NCI-H1694 treated with DMSO at 0.1 percent for 48 hours (cell line): ENCODE results near the gene ASXL2.
"Not testable (repeated sequence)": the region's sequence is repeated elsewhere in the genome, so short reads cannot be mapped to it uniquely, and the experiment has no call there.

ENCODE experiments used
- DNase-seq: peaks from one replicate; lab custom pipeline; 2025; lab: John Stamatoyannopoulos, UW

The ASXL2 gene

DNA sequence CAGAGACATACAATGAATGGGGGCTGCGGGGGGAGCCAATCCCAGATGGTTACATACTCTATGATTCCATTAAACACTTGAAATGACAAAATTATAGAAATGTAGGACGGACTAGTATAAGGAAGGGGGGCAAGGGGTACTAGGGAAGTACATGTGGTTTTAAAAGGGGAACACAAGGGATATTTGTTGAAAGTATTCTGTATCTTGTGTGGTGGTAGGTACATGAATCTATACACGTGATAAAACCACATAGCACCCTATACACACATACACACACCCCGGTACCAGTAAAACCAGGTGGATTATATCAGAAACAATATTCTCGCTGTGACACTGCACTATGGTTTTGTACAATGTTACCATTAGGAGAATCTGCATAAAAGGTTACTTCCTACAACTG is 45.4 kb downstream of the ASXL2 start:
- no peak for DNase-seq

DNA sequence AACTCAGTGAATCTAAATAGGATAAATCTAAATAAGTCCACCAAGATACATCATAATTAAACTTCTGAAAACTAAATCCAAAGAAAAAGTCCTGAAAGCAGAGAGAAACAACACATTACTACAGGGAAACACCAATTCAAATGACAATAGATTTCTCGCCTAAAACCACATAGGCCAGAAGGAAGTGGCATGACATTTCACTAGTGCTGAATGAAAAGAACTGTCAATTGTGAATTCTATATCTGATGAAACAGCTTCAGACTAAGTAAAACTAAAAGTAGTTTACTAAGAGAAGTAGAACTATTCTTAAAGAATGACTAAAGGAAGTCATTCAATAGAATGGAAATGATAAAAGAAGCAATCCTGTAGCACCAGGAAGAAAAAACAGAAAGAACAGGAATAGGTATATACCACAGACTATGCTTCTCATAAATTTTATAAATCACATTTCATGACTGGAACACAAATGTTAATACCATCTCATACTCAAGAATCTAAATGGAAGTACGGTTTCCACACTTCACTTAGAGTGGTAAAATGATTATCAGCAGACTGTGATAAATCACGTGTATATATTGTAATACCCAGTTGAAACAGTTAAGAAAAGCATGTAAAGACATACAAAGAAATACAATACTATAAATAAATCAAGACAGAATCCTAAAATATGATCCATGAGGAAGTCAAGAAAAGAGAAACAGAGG is 46.4 kb downstream of the ASXL2 start:
- no peak for DNase-seq

DNA sequence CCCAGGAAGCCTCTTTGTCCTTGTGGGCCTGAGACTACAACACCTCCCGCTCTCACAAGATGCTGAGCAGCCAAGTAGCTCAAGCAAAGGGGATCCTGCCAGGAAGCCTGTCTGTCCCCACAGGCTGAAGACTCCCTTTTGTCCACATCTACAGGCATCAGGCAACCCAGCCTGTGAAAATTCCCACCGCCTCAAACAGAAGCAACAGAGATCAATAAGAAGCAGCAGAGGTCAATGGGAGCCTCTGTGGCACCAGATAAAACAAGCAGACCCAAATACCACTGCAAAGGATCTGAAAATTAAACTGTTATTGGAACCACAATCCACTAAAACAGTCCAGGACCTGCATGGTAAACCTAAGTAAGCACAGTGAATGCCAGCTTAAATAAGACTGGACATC is 48.5 kb downstream of the ASXL2 start:
- no peak for DNase-seq

- no peak for DNase-seq
Measured at GRCh38 chr2:25829377-25829704, 48.9 kb downstream of the ASXL2 start.

- DNase-seq: not testable (repeated sequence)
Measured at GRCh38 chr2:25828532-25829376, 49.5 kb downstream of the ASXL2 start.

DNA sequence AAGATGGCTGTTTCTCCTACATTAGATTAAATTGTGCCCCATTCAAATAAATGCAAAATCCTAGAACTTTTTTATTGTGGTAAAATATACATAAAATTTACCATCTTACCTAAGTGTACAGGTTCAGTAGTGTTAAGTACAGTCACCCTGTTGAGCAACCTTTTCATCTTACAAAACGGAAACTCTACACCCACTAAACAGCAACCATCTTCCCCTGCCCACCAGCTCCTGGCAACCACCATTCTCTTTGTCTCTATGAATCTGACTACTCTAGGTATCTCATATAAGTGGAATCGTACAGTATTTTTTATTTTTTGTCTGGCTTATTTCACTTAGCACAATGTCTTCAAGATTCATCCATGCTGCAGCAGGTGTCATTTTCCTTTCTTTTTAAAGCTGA is 53.0 kb downstream of the ASXL2 start:
- no peak for DNase-seq

DNA sequence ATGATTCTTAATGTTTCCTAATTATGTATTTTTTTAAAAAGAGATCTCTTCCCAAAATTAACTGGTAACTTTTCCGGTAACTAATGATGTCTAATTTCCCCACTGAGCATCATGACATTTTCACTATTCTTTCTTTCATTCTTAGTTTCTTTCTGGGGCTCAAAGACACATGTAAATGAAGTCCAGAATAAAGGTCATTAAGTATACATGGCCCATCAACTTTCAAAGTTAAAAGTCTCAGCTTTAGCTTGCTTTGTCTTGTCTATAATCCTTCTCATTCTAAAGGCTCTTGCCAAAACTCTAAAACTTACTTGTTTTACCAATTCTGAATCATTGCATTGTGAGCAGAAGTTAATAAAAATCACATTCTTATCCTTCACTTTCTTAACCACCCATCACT is 53.6 kb downstream of the ASXL2 start:
- DNase-seq: no peak

GRCh38 chr2:25824216-25824615 is 54.1 kb downstream of the ASXL2 start:
- DNase-seq: no peak

GRCh38 chr2:25822190-25823117 is 55.8 kb downstream of the ASXL2 start:
- no peak for DNase-seq

DNA sequence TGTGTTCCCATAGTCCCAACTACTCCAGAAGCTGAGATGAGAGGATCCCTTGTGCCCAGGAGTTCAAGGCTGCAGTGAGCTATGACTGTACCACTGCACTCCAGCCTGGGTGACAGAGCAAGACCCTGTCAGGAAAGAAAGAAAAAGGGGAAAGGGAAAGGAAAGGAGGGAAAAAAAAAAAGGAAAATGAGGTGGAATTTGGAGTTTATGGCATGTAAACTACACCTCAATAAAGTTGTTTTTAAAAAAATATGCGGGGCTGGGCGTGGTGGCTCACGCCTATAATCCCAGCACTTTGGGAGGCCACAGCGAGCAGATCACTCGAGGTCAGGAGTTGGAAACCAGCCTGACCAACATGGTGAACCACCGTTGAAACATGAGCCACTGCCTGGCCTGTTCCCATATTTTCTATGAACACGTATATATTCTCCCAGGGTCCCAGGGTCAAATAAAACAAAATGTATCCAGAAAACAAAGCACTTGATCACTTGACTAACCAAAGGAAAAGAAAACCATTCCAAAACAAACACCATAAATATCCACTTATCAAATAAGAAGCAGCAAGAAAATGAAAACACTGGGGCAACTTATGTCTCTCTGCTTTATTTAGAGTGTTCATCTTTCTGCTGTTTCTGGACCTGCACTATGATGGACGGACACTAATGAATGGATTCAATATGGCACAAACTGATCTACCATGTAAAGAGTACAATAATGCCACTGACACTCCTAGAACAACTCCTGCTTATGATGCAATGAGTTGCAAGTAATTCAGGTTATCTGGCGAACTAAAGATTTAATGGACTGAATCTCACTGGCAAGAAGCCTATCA is 56.8 kb downstream of the ASXL2 start:
- no peak for DNase-seq

GRCh38 chr2:25819597-25820039 is 58.7 kb downstream of the ASXL2 start:
- DNase-seq: no peak

GRCh38 chr2:25817630-25818029 is 60.7 kb downstream of the ASXL2 start:
- DNase-seq: no peak

DNA sequence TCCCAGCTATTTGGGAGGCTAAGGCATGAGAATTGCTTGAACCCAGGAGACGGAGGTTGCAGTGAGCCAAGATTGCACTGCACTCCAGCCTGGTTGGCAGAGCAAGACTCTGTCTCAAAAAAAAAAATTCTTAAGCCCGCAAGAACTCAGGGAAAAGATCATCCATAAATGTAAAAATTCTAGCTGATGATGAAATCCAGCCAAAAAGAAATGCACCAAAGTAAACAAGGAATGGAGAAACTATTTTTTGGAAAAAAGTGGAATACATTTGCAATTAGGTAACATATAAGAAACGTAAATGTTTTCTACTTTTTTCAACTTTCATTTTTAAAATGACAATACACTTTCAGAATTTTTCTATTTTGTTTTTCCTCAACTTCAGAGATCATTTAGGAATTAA is 61.3 kb downstream of the ASXL2 start:
- no peak for DNase-seq

GRCh38 chr2:25816249-25816648 is 62.0 kb downstream of the ASXL2 start:
- DNase-seq: no peak

DNA sequence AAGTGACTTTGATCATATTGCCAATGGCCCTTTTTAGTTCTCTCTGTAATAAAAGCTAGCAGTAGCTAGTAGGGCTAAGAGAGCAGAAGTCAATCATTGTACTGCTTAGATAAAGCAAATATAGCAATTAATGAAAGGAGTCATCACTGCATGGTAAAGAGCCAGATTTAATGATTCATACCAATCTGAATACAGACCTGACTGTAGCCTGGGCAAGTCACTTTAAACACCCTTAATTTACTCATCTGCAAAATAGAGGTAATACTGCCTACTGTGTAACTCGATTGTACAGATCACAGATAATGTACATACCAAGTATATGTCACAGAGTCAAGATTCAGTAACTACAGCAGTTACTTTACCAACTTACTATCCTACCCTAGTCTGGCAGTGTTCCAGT is 63.6 kb downstream of the ASXL2 start:
- no peak for DNase-seq

DNA sequence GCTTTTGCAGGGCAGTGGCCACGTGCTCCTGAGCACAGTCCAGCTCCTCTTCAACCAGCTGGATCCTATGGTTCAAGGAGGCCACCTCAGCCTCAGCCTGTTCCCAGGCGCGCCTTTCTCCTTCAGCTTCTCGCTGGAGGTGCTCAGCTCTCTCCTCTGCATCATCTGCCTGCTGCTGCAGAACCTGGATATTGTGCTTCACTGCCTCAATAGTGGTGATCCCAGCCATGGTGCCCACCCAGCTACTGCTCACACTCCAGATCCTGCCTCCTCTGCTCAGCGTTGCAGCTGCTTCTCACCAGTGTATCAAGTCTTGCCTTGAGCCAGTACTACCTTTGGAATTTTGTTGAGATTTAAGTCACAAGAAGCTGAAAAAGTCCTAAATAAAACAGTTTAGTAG is 67.9 kb downstream of the ASXL2 start:
- no peak for DNase-seq

GRCh38 chr2:25809646-25810045 is 68.6 kb downstream of the ASXL2 start:
- DNase-seq: no peak

GRCh38 chr2:25808006-25808383 is 70.3 kb downstream of the ASXL2 start:
- no peak for DNase-seq

- no peak for DNase-seq
Measured at GRCh38 chr2:25806941-25807340, 71.3 kb downstream of the ASXL2 start.

DNA sequence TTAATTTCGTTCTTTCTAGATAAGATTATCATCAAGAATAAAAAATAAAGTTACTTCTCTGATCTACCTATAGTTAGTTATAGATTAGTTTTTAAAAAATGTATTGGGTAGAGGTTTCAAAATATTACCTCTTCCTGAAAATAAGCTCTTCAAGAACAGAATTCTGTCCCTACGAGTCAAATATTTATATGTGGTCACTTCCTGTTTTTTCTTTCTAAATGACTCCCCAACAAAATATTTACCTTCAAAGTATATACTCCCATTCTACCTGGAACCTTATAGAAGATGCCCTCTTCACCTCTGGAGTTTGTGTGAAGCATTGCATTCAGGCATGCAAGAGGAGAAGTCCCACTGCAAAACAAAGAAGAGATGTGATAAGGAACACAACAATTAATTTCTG is 72.3 kb downstream of the ASXL2 start:
- DNase-seq: no peak

DNA sequence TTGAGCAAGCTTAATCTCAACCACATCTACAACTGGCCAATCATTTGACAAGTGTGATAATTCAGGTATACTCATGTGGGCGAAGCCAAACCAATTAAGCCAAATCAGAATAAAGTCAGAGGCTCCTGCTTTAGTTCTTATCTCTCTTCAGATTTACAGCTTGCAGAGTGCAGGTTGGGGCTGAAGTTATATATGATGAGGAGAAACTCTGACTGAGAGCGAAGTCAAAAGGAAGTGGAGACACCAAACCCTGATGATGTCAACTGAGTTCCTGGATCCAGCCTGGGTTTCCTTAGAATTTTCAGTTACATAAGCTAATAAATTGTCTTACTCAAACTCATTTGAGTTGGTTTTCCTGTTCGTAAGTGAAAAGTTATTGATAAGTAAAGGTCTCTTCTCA is 73.9 kb downstream of the ASXL2 start:
- DNase-seq: no peak

DNA sequence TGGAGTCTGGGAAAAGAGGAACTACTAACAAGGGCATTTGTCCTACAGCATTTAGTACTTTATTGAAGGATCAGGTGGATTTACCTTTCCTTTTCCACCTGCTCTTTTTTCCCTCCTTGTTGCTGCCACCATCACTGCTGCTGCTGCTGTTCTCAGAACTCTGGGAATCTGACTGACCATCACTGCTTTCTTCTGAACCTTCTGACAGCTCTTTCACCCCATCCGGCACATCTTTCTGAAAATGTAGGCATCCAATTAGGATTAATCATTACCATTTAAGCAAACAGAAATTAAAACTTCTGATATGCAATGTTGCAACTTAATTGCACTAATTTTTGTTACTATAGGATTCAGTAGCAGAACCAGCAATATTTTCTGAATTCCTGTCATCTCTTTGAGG is 79.0 kb downstream of the ASXL2 start:
- no peak for DNase-seq
